ENCODE data around the gene PLK2. TPM values are rescaled to one million over a fixed set of nuclear protein-coding genes. Genes with fewer than 3 reads are reported as not detected.

Gene PLK2
- total and polyA plus RNA-seq, 11 donors: 18.4 to 169 (median 100) TPM

GRCh38 chr5:58490402-58491050 lies 30.6 kb upstream of the PLK2 start:
- intact Hi-C loops (cut with DNase I): loop anchor here in 4 of 10 donors (10.0 kb wide), 2 partner anchors 224 to 324 kb away; no protein-coding TSS in a partner anchor
- no peak for ATAC-seq

GRCh38 chr5:58486290-58486689 lies 26.4 kb upstream of the PLK2 start:
- no peak for DNase-seq
- peaks cover 0 to 8% (median 0%) of the 10 kb centered on the region in 12 donors for H3K4me1 ChIP-seq
- no peak overlapping the region for H3K27ac ChIP-seq
- no peak for TF ChIP-seq POLR2A (IDR thresholded peaks at IDR 0.05)
- TF ChIP-seq CTCF (IDR thresholded peaks at IDR 0.05): no peak
- no peak overlapping the region for H3K4me3 ChIP-seq
- H3K36me3 ChIP-seq: no peaks in the 10 kb centered on the region
- WGBS, 4 donors: 77 to 83% (median 81%) methylated on average over 1 of the region's 1 CpG
- H3K9me3 ChIP-seq: no peaks in the 10 kb centered on the region
- intact Hi-C loops (cut with DNase I): no loop called here
- peaks cover 0 to 13% (median 0%) of the 10 kb centered on the region in 9 donors for H3K27me3 ChIP-seq
- no peak for ATAC-seq

More at GRCh38 chr5:58490402-58491050, 30.6 kb upstream of the PLK2 start:
- DNase-seq: no peak
- WGBS, 4 donors: 68 to 76% (median 71%) methylated on average over 4 of the region's 4 CpGs
- Histone ChIP-seq H3K27ac (peak overlapping the region in 1 of 12 donors; percentile 51), H3K4me3 (no peak overlapping the region), H3K27me3 (peaks cover 0 to 21% (median 0%) of the 10 kb centered on the region in 9 donors), H3K9me3 (no peaks in the 10 kb centered on the region), H3K4me1 (peaks cover 0 to 8% (median 0%) of the 10 kb centered on the region in 12 donors), H3K36me3 (no peaks in the 10 kb centered on the region)
- TF ChIP-seq CTCF (IDR thresholded peaks at IDR 0.05) (no peak), POLR2A (IDR thresholded peaks at IDR 0.05) (no peak)

- WGBS, 4 donors: 83 to 93% (median 87%) methylated on average over 4 of the region's 4 CpGs
- no peaks in the 10 kb centered on the region for H3K9me3 ChIP-seq
- H3K27me3 ChIP-seq: peaks cover 0 to 9% (median 0%) of the 10 kb centered on the region in 9 donors
- no peak overlapping the region for H3K27ac ChIP-seq
- no peak for ATAC-seq
- TF ChIP-seq CTCF (IDR thresholded peaks at IDR 0.05) (no peak), POLR2A (IDR thresholded peaks at IDR 0.05) (no peak)
- H3K36me3 ChIP-seq: no peaks in the 10 kb centered on the region
- no peak overlapping the region for H3K4me3 ChIP-seq
- no peaks in the 10 kb centered on the region for H3K4me1 ChIP-seq
- DNase-seq: no peak
- intact Hi-C loops (cut with DNase I): no loop called here
These were observed 24.6 kb upstream of the PLK2 start for GRCh38 chr5:58484505-58484904.

GRCh38 chr5:58482536-58482935 lies 22.6 kb upstream of the PLK2 start:
- DNase-seq: no peak
- Histone ChIP-seq H3K9me3 (no peaks in the 10 kb centered on the region), H3K27ac (no peak overlapping the region), H3K4me3 (no peak overlapping the region), H3K27me3 (peaks cover 0 to 8% (median 0%) of the 10 kb centered on the region in 9 donors), H3K36me3 (no peaks in the 10 kb centered on the region), H3K4me1 (no peaks in the 10 kb centered on the region)
- intact Hi-C loops (cut with DNase I): no loop called here
- WGBS, 4 donors: 86 to 97% (median 92%) methylated on average over 1 of the region's 1 CpG
- no peak for ATAC-seq
- TF ChIP-seq CTCF (IDR thresholded peaks at IDR 0.05): no peak
- no peak for TF ChIP-seq POLR2A (IDR thresholded peaks at IDR 0.05)

Measured in heart left ventricle (tissue), 16 donors.